ENCODE measurements around the gene ZNF555.
"Not testable (repeated sequence)": the region's sequence is repeated elsewhere in the genome, so short reads cannot be mapped to it uniquely, and the experiment has no call there.

The ZNF555 gene

DNA sequence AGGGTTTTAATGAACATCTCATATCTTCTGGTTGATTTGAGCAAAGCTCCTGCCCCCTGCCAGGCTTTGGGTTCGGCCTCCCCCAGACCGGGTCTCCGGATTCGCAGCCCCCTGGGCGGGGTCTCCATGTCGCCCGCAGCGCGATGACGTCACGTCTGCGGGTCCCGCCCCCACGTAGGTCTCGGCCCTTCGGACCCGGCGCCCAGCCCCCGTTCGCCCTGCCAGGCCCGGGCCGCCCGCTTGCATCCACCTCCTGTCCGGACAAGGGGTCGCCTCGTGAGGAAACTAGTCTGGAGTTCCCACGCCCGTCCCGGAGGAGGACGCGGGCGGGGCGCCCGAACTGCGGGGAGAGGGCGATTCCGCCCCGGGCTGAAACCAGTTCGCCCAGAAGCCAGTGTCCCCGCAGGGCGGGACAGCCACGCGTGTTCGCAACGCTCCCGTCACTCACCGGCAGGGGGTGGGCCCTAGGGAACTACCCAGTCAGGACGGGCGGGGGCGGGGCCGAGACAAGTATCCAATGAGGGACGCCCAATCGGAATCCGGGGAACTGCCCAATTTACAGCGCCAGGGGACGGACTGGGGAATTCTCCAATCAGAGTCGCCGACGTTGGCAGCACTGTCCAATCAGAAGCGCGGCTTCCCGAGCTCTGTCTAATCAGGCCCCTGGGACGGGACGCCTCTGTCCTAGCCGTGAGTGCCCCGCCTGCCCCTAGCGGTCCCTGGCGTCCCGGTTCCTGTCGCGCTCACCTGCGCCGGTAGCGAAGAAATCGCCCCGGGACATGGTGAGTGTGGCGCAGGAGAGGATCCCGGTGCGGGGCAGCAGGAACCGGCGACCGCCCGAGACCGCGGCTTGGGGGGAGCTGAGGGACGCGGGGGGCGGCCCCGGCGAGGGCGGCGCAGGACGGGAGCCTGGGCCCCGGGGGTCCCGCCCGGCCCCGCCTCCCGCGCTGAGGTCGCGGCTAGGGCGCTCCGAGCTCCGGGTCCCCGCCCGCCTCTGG, at the start of gene ZNF555:
ZNF555 (plus strand) TSS at position 682 of the 998 bp plus-strand sequence; CDS start at position 780, 98 bp downstream.
- DNase-seq, result peak; percentile 99 to 100

- DNase-seq, result no peak
Observed at GRCh38 chr19:2791876-2792275, 49.4 kb upstream of the ZNF555 start.

GRCh38 chr19:2792666-2793065, 48.6 kb upstream of the ZNF555 start:
- DNase-seq, result not testable (repeated sequence)

- DNase-seq, result no peak
Observed at GRCh38 chr19:2793126-2793525, 48.1 kb upstream of the ZNF555 start.

DNA sequence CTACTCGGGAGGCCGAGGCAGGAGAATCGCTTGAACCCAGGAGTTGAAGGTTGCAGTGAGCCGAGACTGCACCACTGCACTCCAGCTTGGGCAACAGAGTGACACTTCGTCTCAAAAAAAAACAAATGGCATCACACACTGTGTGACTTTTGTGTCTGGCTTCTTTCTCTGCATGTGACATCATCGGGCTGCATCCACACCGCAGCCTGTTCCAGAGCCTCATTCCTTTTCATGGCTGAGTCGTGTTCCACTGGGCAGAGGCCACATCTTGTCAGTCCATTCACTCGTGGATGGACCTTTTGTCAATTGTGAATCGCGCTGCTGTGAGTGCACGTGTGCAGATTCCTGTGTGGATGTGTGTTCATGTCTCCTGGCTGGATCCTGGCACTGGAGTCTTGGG, 47.7 kb upstream of the ZNF555 start:
- no peak for DNase-seq

DNA sequence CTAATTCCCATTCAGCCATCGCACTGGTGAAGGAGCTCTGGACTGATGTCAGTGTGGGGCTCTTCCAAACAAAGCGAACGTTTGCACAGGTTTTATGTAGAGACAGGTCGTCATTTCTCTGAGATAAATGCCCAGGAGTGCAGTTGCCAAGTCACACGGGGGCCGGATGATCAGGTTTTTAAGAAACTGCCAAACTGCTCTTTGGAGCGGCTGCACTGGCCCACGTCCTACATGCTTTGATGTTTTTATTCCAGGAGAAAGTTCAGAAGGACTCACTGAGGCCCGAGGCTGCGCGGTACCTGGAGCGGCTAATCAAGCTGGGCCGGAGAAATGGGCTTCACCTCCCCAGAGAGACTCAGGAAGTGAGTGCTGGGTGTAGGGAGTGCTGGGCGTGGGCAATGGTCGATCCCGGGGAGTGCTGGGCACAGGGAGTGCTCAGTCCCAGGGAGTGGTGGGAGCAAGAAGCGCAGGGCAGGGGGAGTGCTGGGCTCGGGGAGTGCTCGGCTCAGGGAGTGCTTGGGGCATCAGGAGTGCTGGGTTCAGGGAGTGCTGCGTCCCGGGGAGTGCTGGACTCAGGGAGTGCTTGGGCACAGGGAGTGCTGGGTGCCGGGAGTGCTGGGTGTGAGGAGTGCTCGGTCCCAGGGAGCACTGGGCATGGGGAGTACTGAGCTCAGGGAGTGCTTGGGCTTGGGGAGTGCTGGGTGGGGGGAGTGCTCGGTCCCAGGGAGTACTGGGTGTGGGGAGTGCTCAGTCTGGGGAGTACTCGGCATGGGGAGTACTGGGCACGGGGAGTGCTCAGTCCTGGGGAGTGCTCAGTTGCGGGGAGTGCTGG, 45.2 kb upstream of the ZNF555 start:
- no peak for DNase-seq

GRCh38 chr19:2796659-2797266, 44.5 kb upstream of the ZNF555 start:
- DNase-seq, result no peak

DNA sequence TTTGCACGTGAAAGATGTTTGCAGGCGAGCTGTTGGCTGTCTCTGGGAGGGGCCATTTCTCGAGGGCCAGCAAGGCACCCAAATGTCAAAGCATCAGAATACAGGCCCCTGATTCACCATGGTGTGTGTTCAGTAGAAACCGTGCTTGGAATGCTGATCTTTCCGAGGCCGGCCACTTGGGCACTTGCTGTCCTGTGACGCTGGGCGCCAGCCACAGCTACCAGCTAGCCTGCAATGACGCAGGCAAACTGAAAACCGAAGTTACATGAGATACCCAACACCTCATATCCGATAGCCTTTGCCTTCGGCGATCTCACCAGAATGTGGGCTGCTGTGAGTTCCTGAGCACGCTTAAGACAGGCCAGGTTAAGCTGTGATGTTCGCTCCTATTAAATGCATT, 44.0 kb upstream of the ZNF555 start:
- no peak for DNase-seq

- DNase-seq, result no peak
Observed at GRCh38 chr19:2798158-2798685, 43.1 kb upstream of the ZNF555 start.

- DNase-seq, result no peak
Observed at GRCh38 chr19:2798733-2799132, 42.5 kb upstream of the ZNF555 start.

DNA sequence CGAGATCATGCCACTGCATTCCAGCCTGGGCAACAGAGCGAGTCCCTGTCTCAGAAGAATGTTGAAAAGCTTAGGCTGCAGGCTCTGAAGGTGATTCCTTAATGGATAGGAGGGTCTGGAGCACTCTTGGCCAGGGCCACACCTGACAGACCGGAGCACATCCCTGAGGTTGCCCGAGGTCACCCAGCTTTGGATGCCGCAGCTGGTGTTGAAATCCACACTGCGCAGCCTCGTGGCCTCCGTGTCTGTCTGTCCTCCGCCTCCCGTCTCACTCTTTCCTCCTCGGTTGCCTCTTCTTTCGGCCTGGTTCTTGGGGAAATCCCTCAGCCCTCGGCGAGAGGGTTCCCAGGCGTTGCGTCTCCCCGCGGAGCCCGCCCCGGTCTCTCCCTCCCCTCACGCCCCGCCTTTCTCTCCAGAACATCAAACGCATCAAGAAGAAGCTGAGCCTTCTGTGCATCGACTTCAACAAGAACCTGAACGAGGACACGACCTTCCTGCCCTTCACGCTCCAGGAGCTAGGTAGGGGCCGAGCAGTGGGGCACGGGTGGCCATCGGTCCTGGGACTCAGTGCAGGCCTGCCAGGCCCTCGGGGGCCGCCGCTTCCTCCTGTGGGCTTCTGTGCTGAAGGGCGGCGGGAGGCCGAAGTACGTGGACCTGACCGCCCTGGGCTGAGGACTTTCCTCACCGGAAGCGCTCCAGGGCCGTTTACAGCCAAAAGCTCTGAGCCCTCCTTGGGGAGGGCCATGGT, 41.8 kb upstream of the ZNF555 start:
- no peak for DNase-seq

- no peak for DNase-seq
Observed at GRCh38 chr19:2800506-2800905, 40.8 kb upstream of the ZNF555 start.

DNA sequence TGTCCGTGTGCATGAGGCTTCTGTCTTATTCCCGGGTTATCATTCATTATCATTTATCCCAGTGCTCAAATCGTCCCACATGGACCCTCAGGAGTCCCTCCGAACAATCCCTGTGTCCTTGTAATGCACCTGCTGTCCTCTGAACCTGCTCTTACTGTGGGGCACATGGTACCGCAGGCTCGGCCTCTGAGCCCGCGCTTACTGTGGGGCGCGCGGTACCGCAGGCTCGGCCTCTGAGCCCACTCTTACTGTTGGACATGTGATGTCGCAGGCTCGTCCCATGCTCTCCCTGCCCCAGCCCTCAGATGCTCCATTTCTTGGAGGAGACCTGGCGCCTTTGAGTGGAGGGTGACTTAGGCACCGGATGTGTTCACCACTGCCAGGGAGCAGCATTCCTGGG, 38.4 kb upstream of the ZNF555 start:
- DNase-seq, result no peak

DNA sequence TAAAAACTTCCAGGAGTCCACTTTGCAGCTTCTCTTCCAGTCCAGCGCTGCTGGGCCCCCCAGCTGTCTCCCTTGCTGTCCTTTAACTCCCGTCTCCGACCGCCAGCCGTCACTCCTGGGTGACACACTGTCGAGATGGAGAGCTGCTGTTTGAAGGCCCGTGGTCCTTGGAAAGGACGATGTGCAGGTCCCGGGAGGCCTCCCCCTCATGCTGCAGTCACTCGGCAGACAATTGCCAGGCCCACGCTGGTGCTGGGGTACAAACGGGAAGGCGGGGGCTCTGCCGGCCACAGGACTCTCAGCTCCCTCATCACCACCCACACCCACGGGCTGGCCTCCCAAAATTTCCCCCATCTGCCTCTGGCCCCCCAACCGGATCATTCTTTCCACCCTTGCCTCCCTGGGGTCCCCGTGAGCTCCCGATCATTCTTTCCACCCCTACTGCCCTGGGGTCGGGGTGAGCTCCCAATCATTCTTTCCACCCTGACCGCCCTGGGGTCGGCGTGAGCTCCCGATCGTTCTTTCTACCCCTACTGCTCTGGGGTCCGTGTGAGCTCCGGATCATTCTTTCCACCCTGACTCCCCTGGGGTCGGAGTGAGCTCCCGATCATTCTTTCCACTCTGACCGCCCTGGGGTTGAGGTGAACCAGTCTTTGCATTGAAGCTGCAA, 37.7 kb upstream of the ZNF555 start:
- DNase-seq, result no peak

- DNase-seq, result no peak
Observed at GRCh38 chr19:2804156-2805004, 36.9 kb upstream of the ZNF555 start.

GRCh38 chr19:2805261-2805900, 35.9 kb upstream of the ZNF555 start:
- no peak for DNase-seq

DNA sequence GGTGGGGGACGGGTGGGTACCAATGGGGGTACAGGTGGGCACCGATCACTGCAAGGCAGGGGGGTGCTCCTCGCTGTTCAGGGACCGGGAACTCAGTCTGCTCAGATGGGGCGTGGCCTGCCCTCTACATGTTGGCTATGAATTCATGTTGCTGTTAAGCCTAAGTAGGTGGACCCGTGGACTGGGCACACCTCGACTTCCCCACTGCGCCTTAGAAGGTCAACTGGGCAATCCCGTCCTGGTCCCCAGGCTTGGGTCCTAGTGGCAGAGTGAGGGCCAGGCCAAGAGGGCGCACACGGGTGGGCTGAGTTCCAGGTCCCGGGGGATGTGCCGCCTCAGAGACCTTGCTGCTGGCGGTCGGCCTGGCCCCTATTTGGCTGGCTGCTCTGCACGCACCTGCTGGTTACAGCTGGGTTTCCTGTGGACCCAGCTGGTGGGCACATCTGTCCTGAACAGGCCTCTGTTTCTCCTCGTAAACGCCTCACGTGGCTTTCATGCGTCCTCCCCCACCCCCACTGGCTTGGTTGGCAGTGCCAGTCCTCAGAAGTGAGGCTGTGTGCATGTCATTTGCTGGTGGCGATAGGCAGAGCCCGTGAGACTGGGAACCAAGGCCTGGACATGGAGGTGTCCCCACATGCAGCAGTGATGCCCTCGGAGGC, 35.2 kb upstream of the ZNF555 start:
- no peak for DNase-seq

- DNase-seq, result no peak
Observed at GRCh38 chr19:2806736-2807378, 34.4 kb upstream of the ZNF555 start.

All from NCI-H524 (cell line).